Measurements from ENCODE around the gene RDH12.

GRCh38 chr14:67765192-67765834 lies 63.6 kb downstream of the RDH12 start:
- TF ChIP-seq POU6F1 (CRISPR knock-in tag; IDR thresholded peaks at IDR 0.05; ENCODE audit: borderline replicate concordance, low read depth) (no peak), RARB (CRISPR knock-in tag; IDR thresholded peaks at IDR 0.05) (no peak), PATZ1 (CRISPR knock-in tag; IDR thresholded peaks at IDR 0.05; ENCODE audit: borderline replicate concordance) (no peak), ZNF70 (CRISPR knock-in tag; IDR thresholded peaks at IDR 0.05) (no peak), ZC3H10 (CRISPR knock-in tag; IDR thresholded peaks at IDR 0.05) (no peak), TCF4 (CRISPR knock-in tag; IDR thresholded peaks at IDR 0.05; ENCODE audit: borderline replicate concordance) (no peak)
